WI38 (cell line): ENCODE measurements around the gene MYB.

Source experiments
- H3K4me3 ChIP-seq: 2 replicates; pipeline ENCODE4 v1.5.1; 2011; ENCODE audit warnings: low read depth, mild to moderate bottlenecking, control low read depth, low read length
- TF ChIP-seq, protein P1 (sequence below): IDR thresholded peaks from 2 replicates; pipeline ENCODE4 v1.5.1; 2012; ENCODE audit warnings: low read depth, mild to moderate bottlenecking, control low read depth, low read length

Gene MYB

DNA sequence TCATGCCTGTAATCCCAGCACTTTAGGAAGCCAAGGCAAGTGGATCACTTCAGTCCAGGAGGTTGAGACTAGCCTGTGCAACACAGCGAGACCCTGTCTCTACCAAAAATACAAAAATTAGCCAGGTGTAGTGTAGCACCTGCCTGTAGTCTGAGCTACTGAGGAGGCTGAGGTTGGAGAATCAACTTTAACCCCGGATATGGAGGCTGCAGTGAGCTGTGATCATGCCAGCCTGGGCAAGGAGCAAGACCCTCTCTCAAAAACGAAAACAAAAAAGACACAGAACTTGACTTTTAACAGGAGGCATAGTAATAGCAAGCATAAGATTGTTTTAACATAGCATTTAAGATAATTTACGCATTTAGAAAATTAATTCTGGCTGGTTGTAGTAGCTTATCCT lies 32.5 kb downstream of the MYB start:
- TF ChIP-seq, protein P1, sequence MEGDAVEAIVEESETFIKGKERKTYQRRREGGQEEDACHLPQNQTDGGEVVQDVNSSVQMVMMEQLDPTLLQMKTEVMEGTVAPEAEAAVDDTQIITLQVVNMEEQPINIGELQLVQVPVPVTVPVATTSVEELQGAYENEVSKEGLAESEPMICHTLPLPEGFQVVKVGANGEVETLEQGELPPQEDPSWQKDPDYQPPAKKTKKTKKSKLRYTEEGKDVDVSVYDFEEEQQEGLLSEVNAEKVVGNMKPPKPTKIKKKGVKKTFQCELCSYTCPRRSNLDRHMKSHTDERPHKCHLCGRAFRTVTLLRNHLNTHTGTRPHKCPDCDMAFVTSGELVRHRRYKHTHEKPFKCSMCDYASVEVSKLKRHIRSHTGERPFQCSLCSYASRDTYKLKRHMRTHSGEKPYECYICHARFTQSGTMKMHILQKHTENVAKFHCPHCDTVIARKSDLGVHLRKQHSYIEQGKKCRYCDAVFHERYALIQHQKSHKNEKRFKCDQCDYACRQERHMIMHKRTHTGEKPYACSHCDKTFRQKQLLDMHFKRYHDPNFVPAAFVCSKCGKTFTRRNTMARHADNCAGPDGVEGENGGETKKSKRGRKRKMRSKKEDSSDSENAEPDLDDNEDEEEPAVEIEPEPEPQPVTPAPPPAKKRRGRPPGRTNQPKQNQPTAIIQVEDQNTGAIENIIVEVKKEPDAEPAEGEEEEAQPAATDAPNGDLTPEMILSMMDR: no peak
- no peak overlapping the region for H3K4me3 ChIP-seq

DNA sequence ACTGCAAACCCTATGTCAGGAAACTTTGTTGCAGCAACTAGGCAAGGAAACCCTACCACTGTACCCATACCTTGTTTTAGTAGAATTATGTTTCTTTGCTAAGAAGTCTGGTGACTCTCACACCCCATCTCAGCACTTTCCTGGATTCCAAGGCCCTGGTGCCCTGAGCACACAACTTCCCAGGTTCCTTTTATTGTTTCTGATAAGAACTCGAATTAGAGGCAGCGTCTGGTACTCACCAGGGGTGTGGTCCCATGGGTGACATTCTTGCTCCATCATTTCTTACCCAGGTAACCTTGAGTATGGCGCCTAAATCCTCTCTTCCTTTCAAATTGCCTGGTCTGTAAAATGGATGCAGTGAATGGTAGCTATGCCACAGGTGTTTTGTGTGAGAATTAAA lies 34.1 kb downstream of the MYB start:
- TF ChIP-seq, protein P1: no peak
- H3K4me3 ChIP-seq: no peak overlapping the region

DNA sequence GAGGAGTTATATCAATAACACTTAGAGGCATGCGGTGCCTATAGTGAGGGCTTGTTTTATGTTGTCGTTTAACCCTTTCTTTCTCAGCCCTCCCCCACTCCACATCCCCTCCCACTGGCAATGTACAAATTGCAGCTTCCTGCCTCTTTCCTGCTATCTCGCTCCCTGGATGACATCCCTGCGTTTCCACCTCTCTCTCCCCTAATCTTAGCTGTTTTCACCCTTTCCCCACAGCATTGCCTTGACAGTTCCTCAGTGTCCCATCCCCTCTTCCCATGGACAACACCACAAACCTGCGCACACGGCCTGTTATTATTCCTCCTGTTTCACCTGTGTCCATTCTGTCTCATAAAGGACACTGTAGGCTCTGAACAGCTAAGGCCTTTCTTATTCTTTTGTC lies 34.5 kb downstream of the MYB start:
- H3K4me3 ChIP-seq: no peak overlapping the region
- TF ChIP-seq, protein P1: no peak

DNA sequence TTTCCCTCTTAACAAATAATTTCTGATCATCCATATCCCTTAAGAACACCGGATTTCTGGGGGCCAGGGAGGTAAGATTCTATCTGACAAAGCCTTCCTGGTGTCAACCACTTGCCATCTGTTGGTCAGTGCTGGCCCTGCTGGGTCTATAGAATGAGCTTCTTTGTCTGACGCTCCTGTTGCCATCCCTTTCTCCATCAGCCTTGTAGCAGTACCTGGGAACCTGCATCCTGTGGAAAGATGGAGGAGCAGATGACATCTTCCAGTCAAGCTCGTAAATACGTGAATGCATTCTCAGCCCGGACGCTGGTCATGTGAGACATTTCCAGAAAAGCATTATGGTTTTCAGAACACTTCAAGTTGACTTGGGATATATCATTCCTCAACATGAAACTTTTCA lies 36.6 kb downstream of the MYB start:
- TF ChIP-seq, protein P1: no peak
- no peak overlapping the region for H3K4me3 ChIP-seq

DNA sequence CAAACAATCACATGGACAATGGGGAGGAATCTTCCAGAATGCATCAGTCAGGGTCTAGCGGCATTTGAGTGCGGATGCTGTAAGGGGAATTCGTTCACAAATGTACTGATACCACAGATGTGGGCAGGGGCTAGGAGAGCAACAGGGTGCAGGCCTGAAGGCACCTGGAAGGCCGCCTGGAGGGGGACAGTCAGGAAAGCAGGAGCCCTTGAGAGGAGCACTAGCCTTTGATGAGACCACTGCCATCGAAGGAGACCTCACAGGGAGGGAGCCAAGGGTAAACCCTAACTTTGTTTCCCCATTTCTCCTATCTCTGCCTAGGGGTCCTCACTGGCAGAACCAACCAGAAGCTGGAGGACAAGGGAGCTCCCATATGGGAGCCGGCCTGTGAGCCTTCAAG lies 38.2 kb downstream of the MYB start:
- TF ChIP-seq, protein P1: no peak
- no peak overlapping the region for H3K4me3 ChIP-seq

DNA sequence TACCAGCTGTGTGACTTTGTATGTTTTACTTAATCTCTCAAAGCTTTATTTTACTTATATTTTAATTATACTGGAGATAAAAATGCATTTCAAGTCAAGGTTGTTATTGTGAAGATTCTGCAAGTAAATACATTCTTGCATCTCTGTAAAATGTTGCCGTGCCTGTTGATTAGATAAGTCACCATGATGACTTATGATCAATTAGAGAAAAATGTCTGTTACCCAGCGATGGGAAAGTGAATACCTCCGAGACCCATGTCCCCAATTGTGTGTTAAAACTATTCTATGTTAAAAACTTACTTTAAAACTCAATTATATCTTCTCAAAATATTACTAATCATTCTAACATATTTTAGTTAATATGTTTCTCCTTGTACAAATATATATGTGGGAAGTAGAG lies 39.9 kb downstream of the MYB start:
- no peak overlapping the region for H3K4me3 ChIP-seq
- TF ChIP-seq, protein P1: no peak

DNA sequence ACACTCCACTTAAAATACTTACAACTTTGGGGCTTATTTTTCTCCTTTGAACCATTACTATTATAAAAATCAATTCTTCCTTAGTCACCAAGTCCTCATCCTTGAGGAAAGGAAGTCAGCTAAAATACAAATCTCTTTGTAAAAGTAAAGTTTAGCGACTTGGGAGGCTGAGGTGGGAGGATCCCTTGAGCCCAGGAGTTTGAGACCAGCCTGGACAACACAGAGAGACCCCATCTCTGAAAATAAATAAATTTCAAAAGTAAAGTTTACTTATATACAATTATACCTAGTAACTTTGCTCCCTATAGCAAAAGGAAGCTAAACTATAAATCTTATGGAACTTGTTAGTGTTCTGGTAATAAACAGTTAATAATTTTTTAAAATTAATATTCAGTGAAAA lies 40.4 kb downstream of the MYB start:
- TF ChIP-seq, protein P1: no peak
- no peak overlapping the region for H3K4me3 ChIP-seq

DNA sequence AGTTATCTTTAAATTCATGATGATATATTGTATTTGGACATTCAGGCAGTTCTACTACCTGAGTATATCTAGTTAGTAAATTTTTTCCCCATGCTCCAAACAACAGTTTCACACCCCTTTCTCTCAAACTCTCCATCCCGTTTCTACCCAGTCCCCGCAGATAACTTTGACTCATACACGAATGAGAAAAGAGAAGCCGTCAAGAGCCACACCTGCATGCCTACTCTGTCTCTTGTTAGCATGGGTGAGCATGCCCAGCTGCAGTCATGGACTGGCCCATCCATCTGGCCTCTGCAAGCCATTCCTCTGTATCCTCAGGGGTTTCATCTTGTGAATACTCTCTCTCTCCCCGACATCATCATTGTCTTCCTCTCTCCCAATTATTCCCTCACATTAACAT lies 41.5 kb downstream of the MYB start:
- no peak overlapping the region for H3K4me3 ChIP-seq
- TF ChIP-seq, protein P1: no peak
